CD4-positive, CD25-positive, alpha-beta regulatory T cell (primary cell): ENCODE results near the gene TPO. TPM values are rescaled to one million over a fixed set of nuclear protein-coding genes. Genes with fewer than 3 reads are reported as not detected.

Experiments
- ATAC-seq, 2 donors: fragments of 150-1000 bp; cut with Tn5 transposase; one replicate each; pipeline ENCODE4 v1.10.0; 2021; ENCODE audit warnings: low read depth in 2 of 2, moderate number of reproducible peaks in 2 of 2, moderate library complexity in 1 of 2
- DNase-seq, 3 donors: peaks; one replicate each; pipeline versions ENCODE4 v3.0.0 to v3.0.0-alpha.2; 2012 to 2022; ENCODE audit warnings: mixed read lengths in 1 of 3
- H3K27ac ChIP-seq: one replicate; pipeline ENCODE4 v1.7.0; 2013; ENCODE audit warnings: mild to moderate bottlenecking, low read length; ENCODE audit not compliant: insufficient read depth, poor library complexity, severe bottlenecking
- H3K27me3 ChIP-seq: one replicate; pipeline ENCODE4 v1.7.0; 2013; ENCODE audit warnings: low read length; ENCODE audit not compliant: control insufficient read depth, insufficient read depth
- H3K36me3 ChIP-seq: one replicate; pipeline ENCODE4 v1.7.0; 2013; ENCODE audit warnings: mild to moderate bottlenecking, low read length, moderate library complexity; ENCODE audit not compliant: control insufficient read depth, insufficient read depth
- H3K4me1 ChIP-seq: 2 replicates; pipeline ENCODE4 v1.7.0; 2013; ENCODE audit warnings: mild to moderate bottlenecking, low read length; ENCODE audit not compliant: insufficient read depth, control insufficient read depth, poor library complexity, severe bottlenecking
- H3K4me3 ChIP-seq: one replicate; pipeline ENCODE4 v1.7.0; 2013; ENCODE audit warnings: low read depth, mild to moderate bottlenecking, low read length, moderate library complexity
- H3K9me3 ChIP-seq, 2 experiments: 1 replicate in 1 of 2; 2 replicates in 1 of 2; pipeline ENCODE4 v1.7.0; 2013; ENCODE audit warnings: low read length in 2 of 2, mild to moderate bottlenecking in 1 of 2, moderate library complexity in 1 of 2; ENCODE audit not compliant: control insufficient read depth in 2 of 2
- H3K27ac Mint-ChIP-seq, 3 donors: one replicate each; pipeline ENCODE4 v1.8.0; 2020 to 2022; ENCODE audit warnings: mild to moderate bottlenecking in 3 of 3, mixed read lengths in 3 of 3, moderate library complexity in 2 of 3
- H3K27me3 Mint-ChIP-seq: one replicate; pipeline ENCODE4 v1.8.0; 2022; ENCODE audit warnings: mild to moderate bottlenecking, mixed read lengths
- H3K36me3 Mint-ChIP-seq: one replicate; pipeline ENCODE4 v1.8.0; 2020; ENCODE audit warnings: mixed read lengths
- H3K4me1 Mint-ChIP-seq, 4 donors: one replicate each; pipeline ENCODE4 v1.8.0; 2020 to 2022; ENCODE audit warnings: mixed read lengths in 4 of 4, mild to moderate bottlenecking in 1 of 4
- H3K4me3 Mint-ChIP-seq, 4 donors: one replicate each; pipeline ENCODE4 v1.8.0; 2020 to 2022; ENCODE audit warnings: mild to moderate bottlenecking in 4 of 4, mixed read lengths in 4 of 4, moderate library complexity in 3 of 4
- H3K9me3 Mint-ChIP-seq, 7 donors: one replicate each; pipeline ENCODE4 v1.8.0; 2020 to 2022; ENCODE audit warnings: mixed read lengths in 7 of 7, mild to moderate bottlenecking in 3 of 7, moderate library complexity in 2 of 7
- polyA plus RNA-seq, 4 donors: library from polyadenylated mRNA; unstranded; fragments of 300-500 nt; fragmentation: Illumina TruSeq; gene quantifications; one replicate each; pipeline ENCODE4 v1.2.3, GENCODE V29; 2021
- total RNA-seq: library from RNA; stranded (reverse); gene quantifications from one replicate; pipeline ENCODE4 v1.2.3, GENCODE V29; 2022

The TPO gene
- total and polyA plus RNA-seq, 5 donors from 2014 or later, result 0.27 to 1.5 (median 0.57) TPM

DNA sequence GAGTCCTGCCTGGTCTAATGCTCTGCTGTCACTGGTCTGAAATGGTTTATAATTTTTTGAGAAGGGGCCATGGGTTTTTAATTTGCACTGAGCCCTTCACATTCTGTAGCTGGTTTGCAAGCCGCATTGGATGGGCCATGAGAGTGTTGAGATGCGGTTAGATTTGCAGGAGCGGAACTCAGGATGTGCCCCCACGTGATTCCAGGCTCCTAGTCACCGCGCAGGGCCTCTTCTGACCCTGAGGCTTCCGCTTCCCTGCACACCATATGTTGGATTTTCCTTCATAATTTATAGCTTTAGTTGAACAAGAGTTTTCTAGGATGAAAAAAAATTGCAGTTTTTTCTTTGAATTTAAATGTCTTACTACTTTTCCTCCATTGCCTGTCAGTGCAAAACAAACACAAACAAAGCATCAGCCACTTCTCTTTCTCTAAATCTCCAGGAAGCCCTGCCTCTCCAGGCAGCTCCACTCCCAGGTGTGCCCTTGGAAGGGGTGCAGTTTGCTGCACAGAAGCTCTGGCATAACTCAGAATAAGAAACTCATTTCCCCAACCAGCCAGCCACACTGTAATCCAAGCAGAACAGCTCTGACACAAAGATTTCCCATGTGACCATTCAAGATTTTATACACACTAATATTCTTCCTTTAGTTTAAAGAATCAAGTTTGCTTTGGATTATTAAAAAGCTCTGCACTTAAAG lies 18.4 kb upstream of the TPO start:
- ATAC-seq (no peak), DNase-seq (no peak)
- H3K27me3 Mint-ChIP-seq, result peaks cover 4% of the 10 kb centered on the region
- Histone ChIP-seq H3K4me1 (no peaks in the 10 kb centered on the region), H3K27ac (no peak overlapping the region), H3K9me3 (no peaks in the 10 kb centered on the region), H3K27me3 (no peaks in the 10 kb centered on the region), H3K36me3 (no peaks in the 10 kb centered on the region), H3K4me3 (no peak overlapping the region)
- no peak overlapping the region for H3K4me3 Mint-ChIP-seq
- H3K9me3 Mint-ChIP-seq, result peaks cover 0 to 3% (median 0%) of the 10 kb centered on the region in 7 donors
- H3K36me3 Mint-ChIP-seq, result no peaks in the 10 kb centered on the region
- H3K4me1 Mint-ChIP-seq, result peaks cover 0 to 2% (median 0%) of the 10 kb centered on the region in 4 donors
- no peak overlapping the region for H3K27ac Mint-ChIP-seq

GRCh38 chr2:1397350-1397749 lies 15.9 kb upstream of the TPO start:
- ATAC-seq, result no peak
- peaks cover 0 to 3% (median under 1%) of the 10 kb centered on the region in 7 donors for H3K9me3 Mint-ChIP-seq
- no peak overlapping the region for H3K4me3 Mint-ChIP-seq

DNA sequence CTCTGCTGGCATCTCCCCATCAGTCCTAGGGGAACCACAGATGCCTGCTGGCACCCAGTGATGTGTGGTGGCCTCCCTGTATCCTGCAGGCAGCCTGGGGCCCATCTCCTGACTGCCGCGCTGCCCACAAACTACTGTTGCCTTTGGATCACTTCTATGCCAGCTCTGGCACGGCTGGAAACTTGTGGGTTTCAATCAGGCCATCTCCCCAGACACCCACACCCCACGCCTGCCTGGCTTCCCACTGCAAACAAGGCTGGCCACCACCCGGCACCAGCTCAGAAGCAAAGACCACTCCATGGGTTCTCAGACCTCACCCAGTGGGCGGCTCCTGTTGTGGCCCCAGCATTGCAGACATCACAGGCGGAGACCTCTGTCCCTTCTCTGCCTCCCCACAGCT lies 15.1 kb upstream of the TPO start:
- H3K4me3 Mint-ChIP-seq, result no peak overlapping the region
- H3K27ac Mint-ChIP-seq, result no peak overlapping the region
- Histone ChIP-seq H3K4me1 (no peaks in the 10 kb centered on the region), H3K27ac (no peak overlapping the region), H3K4me3 (no peak overlapping the region), H3K27me3 (no peaks in the 10 kb centered on the region), H3K36me3 (no peaks in the 10 kb centered on the region), H3K9me3 (peaks cover 0 to 1% of the 10 kb centered on the region in 2 experiments)
- peaks cover 0 to 2% (median 0%) of the 10 kb centered on the region in 4 donors for H3K4me1 Mint-ChIP-seq
- no peak for ATAC-seq
- H3K9me3 Mint-ChIP-seq, result peaks cover 0 to 5% (median 0%) of the 10 kb centered on the region in 7 donors
- peaks cover 4% of the 10 kb centered on the region for H3K27me3 Mint-ChIP-seq
- no peak for DNase-seq
- no peaks in the 10 kb centered on the region for H3K36me3 Mint-ChIP-seq

More at GRCh38 chr2:1397350-1397749, 15.9 kb upstream of the TPO start:
- Histone ChIP-seq H3K27ac (no peak overlapping the region), H3K9me3 (no peaks in the 10 kb centered on the region), H3K27me3 (no peaks in the 10 kb centered on the region), H3K4me1 (no peaks in the 10 kb centered on the region), H3K36me3 (no peaks in the 10 kb centered on the region), H3K4me3 (no peak overlapping the region)
- DNase-seq, result no peak
- Mint-ChIP-seq H3K4me1 (peaks cover 0 to 2% (median 0%) of the 10 kb centered on the region in 4 donors), H3K27me3 (peaks cover 4% of the 10 kb centered on the region), H3K36me3 (no peaks in the 10 kb centered on the region), H3K27ac (no peak overlapping the region)

DNA sequence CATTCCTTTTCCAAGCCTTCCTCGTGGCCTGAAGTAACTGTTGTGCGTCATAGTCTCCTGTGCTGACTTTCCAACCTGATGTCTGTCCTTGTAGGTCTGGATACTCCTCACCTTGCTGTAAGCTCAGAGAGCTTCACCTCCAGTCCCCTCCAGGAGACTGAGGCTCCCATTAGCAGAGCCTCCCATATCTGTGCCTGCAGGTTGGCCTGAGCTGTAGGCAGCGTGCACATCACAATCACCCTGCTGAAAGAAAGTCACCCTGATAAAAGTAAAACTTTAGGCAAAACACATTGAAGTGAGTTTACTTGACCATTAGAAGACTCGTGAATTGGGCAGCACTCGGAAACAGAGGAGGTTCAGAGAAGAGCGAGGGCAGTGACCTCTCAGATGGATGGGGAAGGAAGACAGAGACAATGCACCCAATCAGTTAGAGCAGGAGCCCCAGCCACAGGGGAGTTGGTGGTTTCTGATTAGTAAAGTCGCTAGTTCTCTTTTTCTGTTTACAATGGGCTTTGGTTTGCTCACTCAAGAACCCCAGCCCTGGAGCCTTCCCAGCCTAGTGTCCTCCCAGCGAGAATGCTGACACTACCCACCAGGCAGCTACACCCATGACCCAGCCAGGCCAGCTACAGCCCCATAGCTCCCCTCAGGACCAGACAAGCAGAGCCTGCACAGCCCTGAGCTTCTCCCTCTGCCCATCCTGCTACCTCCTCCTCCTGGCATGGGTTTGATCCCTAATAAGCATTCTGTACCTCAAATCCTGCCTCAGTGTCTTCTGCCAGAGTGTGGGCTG lies 12.1 kb upstream of the TPO start:
- ATAC-seq (peak in 1 of 2 donors; percentile 17), DNase-seq (no peak)
- Histone ChIP-seq H3K4me1 (no peaks in the 10 kb centered on the region), H3K36me3 (no peaks in the 10 kb centered on the region), H3K27ac (no peak overlapping the region), H3K27me3 (no peaks in the 10 kb centered on the region), H3K4me3 (no peak overlapping the region), H3K9me3 (peaks cover 0 to 1% of the 10 kb centered on the region in 2 experiments)
- H3K4me3 Mint-ChIP-seq, result no peak overlapping the region
- no peaks in the 10 kb centered on the region for H3K36me3 Mint-ChIP-seq
- no peak overlapping the region for H3K27ac Mint-ChIP-seq
- H3K27me3 Mint-ChIP-seq, result no peaks in the 10 kb centered on the region
- peaks cover 0 to 5% (median 0%) of the 10 kb centered on the region in 7 donors for H3K9me3 Mint-ChIP-seq
- peaks cover 0 to 2% (median 0%) of the 10 kb centered on the region in 4 donors for H3K4me1 Mint-ChIP-seq

GRCh38 chr2:1402064-1402463 lies 11.2 kb upstream of the TPO start:
- H3K27me3 Mint-ChIP-seq, result no peaks in the 10 kb centered on the region
- peaks cover 0 to 5% (median 0%) of the 10 kb centered on the region in 4 donors for H3K4me1 Mint-ChIP-seq
- Histone ChIP-seq H3K4me3 (no peak overlapping the region), H3K36me3 (no peaks in the 10 kb centered on the region), H3K27ac (no peak overlapping the region), H3K9me3 (peaks cover 0 to 1% of the 10 kb centered on the region in 2 experiments), H3K27me3 (no peaks in the 10 kb centered on the region), H3K4me1 (no peaks in the 10 kb centered on the region)
- no peak overlapping the region for H3K27ac Mint-ChIP-seq
- peaks cover 0 to 5% (median 0%) of the 10 kb centered on the region in 7 donors for H3K9me3 Mint-ChIP-seq
- H3K36me3 Mint-ChIP-seq, result no peaks in the 10 kb centered on the region
- DNase-seq (no peak), ATAC-seq (no peak)
- no peak overlapping the region for H3K4me3 Mint-ChIP-seq

DNA sequence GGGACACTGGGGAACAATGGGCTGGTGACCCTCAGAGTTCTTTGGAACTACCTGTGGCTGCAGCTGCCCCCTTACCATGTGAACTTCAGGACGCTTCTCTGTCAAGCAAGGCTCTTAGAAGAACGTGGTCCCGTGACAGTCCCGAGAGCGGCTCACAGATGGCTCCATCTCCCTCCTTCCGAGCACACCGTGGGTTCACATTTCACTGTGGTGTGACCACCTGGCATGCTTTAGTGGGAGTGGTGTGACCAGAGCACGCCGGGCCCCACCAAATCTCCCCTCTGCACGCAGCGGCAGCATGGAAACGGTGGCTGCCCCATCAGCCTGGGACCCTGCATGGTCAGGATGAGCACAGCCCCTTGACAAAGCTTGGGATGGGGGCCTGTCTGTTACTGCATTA lies 9.7 kb upstream of the TPO start:
- H3K27ac ChIP-seq, result no peak overlapping the region
- no peaks in the 10 kb centered on the region for H3K4me1 ChIP-seq
- H3K4me3 ChIP-seq, result no peak overlapping the region
- no peak for ATAC-seq
- Mint-ChIP-seq H3K9me3 (peaks cover 0 to 5% (median 0%) of the 10 kb centered on the region in 7 donors), H3K27ac (no peak overlapping the region), H3K4me3 (no peak overlapping the region), H3K36me3 (no peaks in the 10 kb centered on the region), H3K4me1 (peaks cover 0 to 5% (median 0%) of the 10 kb centered on the region in 4 donors), H3K27me3 (no peaks in the 10 kb centered on the region)
- H3K9me3 ChIP-seq, result peaks cover 0 to 1% of the 10 kb centered on the region in 2 experiments
- DNase-seq, result no peak
- H3K27me3 ChIP-seq, result no peaks in the 10 kb centered on the region
- H3K36me3 ChIP-seq, result no peaks in the 10 kb centered on the region

DNA sequence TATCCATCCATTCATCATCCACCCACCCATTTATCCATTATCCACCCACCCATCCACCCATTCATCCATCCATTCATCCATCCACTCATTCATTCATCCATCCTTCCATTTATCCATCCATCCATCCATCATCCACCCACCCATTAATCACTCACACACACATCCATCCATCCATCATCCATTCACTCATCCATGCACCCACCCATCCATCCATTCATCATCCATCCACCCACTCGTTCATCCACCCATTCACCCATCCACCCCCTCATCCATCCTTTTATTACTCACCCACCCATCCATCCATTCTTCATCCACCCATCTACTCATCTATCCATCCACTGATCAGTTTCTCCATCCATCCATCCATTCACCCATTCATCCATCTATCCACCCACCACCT lies 8.1 kb upstream of the TPO start:
- Mint-ChIP-seq H3K27me3 (no peaks in the 10 kb centered on the region), H3K4me3 (no peak overlapping the region), H3K36me3 (no peaks in the 10 kb centered on the region), H3K27ac (no peak overlapping the region), H3K4me1 (peaks cover 0 to 3% (median 0%) of the 10 kb centered on the region in 4 donors), H3K9me3 (peaks cover 0 to 5% (median 0%) of the 10 kb centered on the region in 7 donors)
- Histone ChIP-seq H3K9me3 (peaks cover 0 to 1% of the 10 kb centered on the region in 2 experiments), H3K27me3 (no peaks in the 10 kb centered on the region), H3K4me3 (no peak overlapping the region), H3K27ac (no peak overlapping the region), H3K4me1 (no peaks in the 10 kb centered on the region), H3K36me3 (no peaks in the 10 kb centered on the region)
- DNase-seq (no peak), ATAC-seq (no peak)
